NCI-H510A treated with DMSO at 0.1 percent for 48 hours (cell line): ENCODE data around the gene ADK.
"Not testable (repeated sequence)": the region's sequence is repeated elsewhere in the genome, so short reads cannot be mapped to it uniquely, and the experiment has no call there.

Experiments used
- DNase-seq: peaks from one replicate; lab custom pipeline; 2025; lab: John Stamatoyannopoulos, UW

ADK gene

DNA sequence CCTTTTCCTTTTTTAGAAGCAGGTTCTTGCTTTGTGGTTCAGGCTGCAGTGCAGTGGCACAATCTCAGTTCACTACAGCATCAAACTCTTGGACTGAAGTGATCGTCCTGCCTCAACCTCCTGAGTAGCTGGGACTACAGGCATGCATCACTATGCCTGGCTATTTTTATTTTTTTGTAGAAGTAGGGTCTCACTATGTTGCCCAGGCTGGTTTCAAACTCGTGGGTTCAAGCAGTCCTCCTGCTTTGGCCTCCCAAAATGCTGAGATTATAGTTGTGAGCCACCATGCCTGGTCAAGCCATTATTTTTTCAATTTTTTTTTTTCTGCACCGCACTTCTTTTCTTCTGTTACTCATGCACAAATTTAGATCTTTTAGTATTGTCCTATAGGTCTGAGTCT is 154.7 kb downstream of the ADK start:
- no peak for DNase-seq

GRCh38 chr10:74306227-74306982 is 155.4 kb downstream of the ADK start:
- DNase-seq, result no peak

GRCh38 chr10:74307061-74307651 is 156.1 kb downstream of the ADK start:
- DNase-seq, result no peak

DNA sequence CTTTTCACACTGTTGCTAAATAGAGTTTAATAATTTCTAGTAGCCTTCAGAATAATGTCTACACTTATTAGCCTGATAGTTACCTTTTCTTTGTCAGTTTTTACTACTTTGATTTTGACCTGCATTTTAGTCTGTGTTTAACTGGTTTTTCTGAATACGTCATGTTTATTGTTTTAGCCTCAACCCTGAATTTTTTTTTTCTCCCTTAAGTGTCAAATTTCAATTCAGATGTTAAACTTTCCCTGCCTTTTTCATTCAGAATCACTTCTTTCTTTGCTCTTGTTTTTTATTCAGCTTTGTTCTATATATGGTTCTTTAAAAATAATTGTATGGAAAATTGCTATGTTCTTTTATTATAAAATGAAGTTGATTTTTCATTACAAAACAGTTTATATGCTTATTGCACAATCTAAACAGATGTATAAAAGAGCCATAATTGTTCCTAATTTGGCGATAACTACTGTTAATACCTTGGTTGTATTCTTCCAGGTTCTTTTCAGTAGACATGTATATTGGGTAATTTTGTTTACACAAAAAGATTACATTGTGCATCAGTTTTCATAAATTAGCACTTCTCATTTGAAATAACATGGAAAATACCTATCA is 159.7 kb downstream of the ADK start:
- no peak for DNase-seq

GRCh38 chr10:74314166-74314565 is 163.1 kb downstream of the ADK start:
- no peak for DNase-seq

- no peak for DNase-seq
Measured at GRCh38 chr10:74320026-74320425, 169.0 kb downstream of the ADK start.

DNA sequence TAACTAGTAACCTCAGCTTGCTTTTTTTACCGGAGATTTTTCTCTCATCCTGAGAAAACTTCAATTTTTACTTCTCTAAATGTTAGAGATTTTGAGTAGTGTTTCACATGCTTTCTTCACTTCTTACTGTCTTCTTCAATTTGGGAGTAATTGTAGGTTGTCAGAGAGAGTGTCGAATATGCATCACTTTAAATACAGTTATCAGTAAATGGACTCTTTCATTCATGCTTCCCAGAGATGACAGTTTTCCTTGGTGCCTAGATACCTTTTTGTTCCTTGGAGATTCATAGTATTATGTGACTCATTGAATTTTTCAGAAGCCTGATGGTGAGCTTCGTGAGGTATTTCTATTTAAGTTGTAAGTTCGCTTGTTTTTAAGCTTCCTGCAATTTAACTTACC is 169.7 kb downstream of the ADK start:
- no peak for DNase-seq

DNA sequence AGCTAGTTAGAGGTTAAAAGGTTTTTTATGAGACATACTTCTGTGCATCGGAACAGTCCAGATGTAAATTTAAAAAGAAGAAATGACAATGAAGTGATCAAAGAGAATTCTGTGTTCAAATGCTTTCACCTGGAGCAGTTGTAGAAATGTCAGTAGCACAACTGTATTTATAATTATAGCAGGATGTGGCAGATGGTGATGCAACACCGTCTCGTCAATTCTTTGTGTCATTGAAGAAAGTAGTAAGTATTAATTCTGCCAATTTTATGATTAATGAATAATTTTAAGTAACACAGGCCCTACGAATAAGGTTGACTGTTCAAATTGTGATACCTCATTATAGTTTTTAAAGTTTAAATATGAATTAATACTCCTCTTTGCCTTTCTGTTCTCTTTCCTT is 171.1 kb downstream of the ADK start:
- DNase-seq, result no peak

DNA sequence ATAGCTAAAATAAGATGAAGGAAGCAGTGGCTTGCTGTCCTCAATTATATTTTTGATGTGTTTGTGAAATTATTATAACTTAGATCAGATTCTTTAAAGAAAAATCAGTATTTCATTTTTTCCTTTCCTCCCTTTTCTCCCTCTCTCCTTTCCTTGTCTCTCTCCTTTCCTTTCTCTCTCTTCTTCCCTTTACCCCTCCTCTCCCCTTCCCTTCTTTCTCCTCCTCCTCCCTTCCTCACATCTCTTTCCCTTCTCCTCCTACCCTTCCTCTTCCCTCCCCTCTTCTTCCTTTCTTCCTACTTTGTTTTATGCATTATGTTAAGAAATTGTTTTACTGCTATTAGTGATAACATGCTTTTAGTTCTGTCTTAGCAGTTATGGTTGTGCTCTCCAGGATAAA is 171.5 kb downstream of the ADK start:
- no peak for DNase-seq

DNA sequence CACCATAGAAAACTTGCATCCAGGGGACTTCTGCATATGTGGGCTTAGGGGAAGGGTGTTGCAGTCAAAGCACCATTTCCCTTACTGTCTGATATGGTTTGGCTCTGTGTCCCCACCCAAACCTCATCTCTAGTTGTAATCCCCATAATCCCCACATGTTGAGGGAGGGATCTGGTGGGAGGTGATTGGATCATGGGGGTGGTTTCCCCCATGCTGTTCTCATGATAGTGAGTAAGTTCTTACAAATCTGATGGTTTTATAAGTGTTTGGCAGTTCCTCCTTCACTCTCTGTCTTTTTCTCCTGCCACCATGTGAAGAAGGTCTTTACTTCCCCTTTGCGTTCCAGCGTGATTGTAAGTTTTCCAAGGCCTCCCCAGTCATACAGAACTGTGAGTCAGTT is 177.4 kb downstream of the ADK start:
- no peak for DNase-seq

- no peak for DNase-seq
Measured at GRCh38 chr10:74329873-74330272, 178.9 kb downstream of the ADK start.

DNA sequence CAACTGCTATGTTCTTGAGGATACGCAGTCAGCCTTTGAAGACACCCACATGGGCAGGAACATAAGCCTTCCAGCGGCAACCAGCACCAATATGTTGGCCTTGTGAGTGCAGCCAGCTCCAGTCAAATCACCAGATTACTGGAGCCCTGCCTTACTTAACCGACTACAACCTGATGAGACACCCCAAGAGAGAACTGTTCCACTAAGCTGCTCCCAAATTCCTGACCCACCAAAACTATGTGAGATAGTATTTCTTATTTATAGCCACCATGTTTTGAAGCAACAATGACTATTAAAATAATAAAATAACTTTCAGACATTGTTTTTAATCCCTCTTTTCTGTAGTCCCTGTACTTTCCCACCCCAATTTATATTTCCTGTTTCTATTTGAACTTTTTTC is 179.6 kb downstream of the ADK start:
- DNase-seq, result no peak

DNA sequence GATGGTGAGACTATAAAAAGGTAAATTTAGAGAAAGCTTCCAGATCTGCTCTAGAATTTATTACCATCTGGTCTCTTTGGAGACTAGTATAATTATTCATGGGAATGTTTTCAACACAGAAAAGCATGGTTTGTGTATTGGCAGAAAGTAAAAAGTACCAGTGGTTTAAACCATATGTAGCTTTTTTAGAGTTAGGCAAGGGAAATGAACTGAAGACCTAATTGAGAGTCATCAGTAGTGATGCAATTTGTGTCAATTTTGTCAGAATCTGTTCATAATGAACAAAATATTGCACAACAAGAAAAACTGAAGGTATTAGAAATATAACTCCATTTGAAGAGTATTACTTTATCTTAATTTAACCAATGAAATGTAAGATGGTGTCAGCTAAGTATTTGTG is 181.4 kb downstream of the ADK start:
- DNase-seq, result no peak

DNA sequence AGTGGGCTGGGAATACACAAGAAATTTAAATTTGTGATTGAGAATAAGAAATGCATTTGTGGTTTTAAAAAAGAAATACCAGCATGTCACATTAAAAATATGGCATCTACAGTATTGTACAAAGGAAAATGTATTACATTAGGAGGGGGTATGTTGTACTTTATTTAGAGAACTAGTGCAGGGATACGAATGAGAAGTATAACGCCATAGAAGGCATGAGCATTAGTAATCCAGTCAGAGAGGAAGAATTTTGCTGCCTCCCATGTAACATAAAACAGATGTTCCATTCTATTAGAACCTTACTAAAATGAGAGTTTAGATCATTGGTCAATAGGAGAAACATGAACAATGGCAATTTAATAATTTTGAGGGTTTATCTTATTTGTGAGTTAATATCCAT is 182.2 kb downstream of the ADK start:
- DNase-seq, result no peak

- no peak for DNase-seq
Measured at GRCh38 chr10:74334221-74334620, 183.2 kb downstream of the ADK start.

GRCh38 chr10:74335501-74335900 is 184.5 kb downstream of the ADK start:
- DNase-seq, result no peak

GRCh38 chr10:74337330-74338016 is 186.5 kb downstream of the ADK start:
- no peak for DNase-seq

- DNase-seq, result no peak
Measured at GRCh38 chr10:74342991-74343390, 192.0 kb downstream of the ADK start.

DNA sequence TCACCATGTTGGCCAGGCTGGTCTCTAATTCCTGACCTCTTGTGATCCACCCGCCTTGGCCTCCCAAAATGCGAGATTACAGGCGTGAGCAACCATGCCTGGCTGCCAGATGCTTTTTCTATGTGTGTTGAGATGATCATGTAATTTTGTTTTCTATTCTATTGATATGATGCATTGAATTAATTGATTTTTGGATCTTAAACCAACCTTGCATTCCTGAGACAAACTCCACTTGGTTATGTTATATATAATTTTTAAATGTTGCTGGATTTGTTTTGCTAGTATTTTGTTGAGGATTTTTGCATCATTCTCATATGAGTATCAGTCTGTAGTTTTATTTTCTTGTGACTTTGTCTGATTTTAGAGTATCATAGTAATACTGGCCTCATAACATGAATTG is 192.8 kb downstream of the ADK start:
- DNase-seq, result no peak

DNA sequence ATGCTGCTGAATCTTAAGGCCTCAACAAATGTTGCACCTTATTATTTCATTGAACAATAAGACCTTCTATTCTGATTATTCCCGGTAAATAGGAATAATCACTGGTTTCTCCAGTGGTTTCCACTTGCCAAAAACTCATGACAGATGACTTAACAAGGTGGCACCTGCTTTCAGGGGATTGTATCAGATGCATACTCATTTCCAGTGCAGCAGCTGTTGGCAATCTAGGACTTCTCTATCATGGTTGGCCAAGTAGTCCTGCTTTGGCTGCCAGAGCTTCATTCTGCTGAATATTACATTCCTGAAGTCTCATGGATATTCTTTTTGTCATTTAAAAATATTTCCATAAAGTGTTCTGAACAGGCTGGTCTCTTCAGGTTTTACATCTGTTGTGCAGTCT is 193.3 kb downstream of the ADK start:
- no peak for DNase-seq

GRCh38 chr10:74347522-74347921 is 196.5 kb downstream of the ADK start:
- no peak for DNase-seq

DNA sequence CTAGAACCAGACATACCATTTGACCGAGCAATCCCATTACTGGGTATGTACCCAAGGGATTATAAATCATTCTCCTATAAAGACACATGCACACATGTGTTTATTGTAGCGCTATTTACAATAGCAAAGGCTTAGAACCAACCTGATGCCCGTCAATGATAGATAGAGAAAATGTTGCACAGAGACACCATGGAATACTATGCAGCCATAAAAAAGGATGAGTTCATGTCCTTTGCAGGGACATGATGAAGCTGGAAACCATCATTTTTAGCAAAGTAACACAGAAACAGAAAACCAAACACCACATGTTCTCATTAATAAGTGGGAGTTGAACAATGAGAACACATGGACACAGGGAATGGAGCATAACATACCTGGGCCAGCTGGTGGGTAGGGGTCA is 202.0 kb downstream of the ADK start:
- not testable (repeated sequence) for DNase-seq

- no peak for DNase-seq
Measured at GRCh38 chr10:74361678-74362077, 210.7 kb downstream of the ADK start.
